ENCODE data around the gene RANBP1.

Gene RANBP1

DNA sequence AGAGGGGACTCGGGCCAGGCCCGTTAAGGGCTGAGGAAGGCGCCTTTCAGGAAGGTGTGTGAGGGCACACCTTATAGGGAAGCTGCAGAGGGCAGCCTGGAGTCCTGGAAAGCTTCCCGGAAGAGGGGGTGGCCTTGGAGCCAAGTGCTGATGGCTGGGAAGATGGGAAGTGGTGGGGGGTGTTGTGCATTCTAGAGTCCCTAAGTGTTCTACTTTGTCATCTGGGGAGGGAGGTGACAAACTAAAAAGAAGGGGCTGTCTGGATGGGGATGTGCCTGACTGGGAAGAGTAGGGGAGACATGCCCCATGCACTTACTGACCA lies 22.5 kb downstream of the RANBP1 start:
- no peak for DNase-seq (ENCODE audit: low spot score)

DNA sequence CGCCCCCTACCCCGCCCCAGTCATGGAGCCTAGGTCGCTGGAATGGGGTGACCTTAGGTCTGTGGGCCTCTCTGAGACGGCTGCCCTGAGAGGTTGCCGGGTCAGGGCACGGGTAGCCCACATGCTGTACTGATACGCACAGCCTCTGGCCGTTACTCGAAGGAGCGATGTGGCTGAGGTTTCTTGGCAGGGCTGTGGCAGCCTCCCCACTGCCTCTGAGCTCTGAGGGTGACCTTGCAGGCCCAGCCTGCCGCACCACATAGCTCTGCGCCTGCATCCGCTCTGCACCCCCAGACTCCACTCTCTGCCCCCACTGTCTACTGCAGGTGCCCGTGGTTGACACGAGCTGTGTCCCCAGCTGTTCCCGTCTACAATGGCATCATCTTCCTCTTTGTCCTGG lies 23.0 kb downstream of the RANBP1 start:
- DNase-seq (ENCODE audit: low spot score): no peak

DNA sequence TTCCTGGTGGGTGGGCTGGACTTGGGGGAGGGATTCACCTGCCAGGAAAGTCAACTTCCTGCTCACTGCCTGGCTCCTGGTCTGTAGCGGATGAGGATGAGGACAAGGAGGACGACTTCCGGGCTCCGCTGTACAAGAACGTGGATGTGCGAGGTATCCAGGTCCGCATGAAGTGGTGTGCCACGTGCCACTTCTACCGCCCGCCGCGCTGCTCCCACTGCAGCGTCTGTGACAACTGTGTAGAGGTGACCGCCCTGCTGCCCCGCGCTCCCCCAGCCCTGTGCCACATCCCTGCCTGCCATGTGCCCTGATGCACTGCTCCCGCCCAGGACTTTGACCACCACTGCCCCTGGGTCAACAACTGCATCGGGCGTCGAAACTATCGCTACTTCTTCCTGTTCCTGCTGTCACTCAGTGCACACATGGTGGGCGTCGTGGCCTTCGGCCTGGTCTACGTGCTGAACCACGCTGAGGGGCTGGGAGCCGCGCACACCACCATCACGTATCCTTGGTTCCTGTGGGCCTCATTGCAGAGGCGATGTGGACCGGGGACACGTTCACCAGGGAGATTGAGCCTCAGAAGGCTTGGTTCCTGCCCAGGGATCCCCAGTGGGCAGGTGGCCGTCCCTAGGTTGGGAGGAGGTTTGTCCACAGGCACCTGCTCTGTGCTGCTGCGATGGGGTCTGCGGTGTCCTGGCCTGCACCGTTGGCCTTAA lies 23.6 kb downstream of the RANBP1 start:
- no peak for DNase-seq (ENCODE audit: low spot score)

DNA sequence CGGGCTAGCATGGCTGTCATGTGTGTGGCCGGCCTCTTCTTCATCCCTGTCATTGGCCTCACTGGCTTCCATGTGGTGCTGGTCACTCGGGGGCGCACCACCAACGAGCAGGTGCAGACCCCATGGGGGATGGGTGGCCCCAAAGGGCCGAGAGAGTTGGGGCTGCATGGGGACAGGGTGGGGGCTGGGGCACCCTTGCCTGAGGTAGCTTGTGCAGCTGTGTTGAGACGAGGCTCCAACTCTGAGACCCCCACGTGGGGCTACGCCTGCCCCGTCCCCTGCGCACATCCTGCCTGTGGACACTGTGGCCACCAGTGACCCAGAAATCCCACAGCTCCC lies 24.2 kb downstream of the RANBP1 start:
- DNase-seq (ENCODE audit: low spot score): no peak

DNA sequence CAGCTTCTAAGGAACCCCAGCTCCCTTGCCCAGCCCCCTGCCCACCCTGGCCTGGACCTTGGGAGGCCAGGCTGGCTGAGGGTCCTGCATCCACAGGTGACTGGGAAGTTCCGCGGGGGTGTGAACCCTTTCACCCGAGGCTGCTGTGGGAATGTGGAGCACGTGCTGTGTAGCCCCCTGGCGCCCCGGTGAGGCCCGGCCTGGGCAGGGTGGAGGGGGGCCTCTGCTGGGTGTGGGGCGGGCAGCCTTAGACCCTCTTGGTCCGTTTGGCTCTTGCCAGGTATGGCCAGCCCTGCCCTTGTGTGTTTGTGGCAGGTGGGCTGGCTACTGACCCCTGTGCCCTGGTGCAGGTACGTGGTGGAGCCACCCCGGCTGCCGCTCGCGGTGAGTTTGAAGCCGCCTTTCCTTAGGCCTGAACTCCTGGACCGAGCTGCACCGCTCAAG lies 24.6 kb downstream of the RANBP1 start:
- DNase-seq (ENCODE audit: low spot score): no peak

DNA sequence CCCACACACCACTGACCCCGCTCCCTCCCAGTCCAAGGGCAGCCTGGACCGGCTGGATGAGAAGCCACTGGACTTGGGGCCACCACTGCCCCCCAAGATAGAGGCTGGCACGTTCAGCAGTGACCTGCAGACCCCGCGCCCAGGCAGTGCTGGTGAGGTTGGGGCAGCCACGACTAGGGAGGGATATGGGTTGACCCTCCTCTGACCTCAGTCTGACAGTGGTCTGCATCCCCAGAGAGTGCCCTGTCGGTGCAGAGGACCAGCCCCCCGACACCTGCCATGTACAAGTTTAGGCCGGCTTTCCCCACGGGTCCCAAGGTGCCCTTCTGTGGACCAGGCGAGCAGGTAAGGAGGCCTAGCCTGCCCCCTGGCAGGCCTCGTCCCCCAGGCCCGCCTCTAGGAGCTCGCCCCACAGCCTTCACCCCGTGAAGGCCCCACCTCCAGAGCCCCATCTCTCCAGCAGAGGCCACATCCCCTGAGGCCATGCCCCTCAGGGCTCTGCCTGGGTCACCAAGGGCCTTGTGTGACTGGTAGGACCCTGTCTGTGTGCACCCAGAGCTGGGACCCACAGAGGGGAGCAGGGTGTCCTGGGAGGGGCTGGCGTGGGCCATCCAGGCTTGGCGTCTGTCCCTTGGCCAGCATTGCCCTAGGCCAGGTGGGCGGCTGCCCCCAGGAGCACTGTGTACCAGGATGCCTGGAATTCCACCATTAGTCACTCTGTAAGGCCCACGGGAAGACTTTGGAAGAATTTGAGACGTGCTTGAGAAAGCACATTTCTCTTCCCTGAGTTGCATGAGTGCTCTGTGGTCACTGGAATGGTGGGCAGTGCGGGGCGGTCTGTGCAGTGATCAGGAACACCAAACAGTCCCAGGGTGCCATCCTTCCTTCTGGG lies 25.5 kb downstream of the RANBP1 start:
- DNase-seq (ENCODE audit: low spot score): no peak

DNA sequence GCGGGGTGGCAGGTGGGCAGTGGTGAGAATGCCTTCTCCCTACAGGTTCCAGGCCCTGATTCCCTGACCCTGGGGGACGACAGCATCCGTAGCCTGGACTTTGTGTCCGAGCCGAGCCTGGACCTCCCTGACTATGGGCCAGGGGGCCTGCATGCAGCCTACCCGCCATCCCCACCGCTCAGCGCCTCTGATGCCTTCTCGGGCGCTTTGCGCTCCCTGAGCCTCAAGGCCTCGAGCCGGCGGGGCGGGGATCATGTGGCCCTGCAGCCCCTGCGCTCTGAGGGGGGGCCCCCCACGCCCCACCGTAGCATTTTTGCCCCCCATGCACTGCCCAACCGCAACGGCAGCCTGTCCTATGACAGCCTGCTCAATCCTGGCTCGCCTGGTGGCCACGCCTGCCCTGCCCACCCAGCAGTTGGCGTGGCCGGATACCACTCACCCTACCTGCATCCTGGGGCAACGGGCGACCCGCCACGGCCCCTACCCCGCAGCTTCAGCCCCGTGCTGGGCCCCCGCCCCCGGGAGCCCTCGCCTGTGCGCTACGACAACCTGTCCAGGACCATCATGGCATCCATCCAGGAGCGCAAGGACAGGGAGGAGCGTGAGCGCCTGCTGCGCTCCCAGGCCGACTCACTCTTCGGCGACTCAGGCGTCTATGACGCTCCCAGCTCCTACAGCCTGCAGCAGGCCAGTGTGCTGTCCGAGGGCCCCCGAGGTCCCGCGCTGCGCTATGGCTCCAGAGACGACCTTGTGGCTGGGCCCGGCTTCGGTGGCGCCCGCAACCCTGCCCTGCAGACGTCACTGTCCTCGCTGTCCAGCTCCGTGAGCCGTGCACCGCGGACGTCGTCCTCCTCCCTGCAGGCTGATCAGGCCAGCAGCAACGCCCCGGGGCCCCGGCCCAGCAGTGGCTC lies 27.1 kb downstream of the RANBP1 start:
- DNase-seq (ENCODE audit: low spot score): no peak

DNA sequence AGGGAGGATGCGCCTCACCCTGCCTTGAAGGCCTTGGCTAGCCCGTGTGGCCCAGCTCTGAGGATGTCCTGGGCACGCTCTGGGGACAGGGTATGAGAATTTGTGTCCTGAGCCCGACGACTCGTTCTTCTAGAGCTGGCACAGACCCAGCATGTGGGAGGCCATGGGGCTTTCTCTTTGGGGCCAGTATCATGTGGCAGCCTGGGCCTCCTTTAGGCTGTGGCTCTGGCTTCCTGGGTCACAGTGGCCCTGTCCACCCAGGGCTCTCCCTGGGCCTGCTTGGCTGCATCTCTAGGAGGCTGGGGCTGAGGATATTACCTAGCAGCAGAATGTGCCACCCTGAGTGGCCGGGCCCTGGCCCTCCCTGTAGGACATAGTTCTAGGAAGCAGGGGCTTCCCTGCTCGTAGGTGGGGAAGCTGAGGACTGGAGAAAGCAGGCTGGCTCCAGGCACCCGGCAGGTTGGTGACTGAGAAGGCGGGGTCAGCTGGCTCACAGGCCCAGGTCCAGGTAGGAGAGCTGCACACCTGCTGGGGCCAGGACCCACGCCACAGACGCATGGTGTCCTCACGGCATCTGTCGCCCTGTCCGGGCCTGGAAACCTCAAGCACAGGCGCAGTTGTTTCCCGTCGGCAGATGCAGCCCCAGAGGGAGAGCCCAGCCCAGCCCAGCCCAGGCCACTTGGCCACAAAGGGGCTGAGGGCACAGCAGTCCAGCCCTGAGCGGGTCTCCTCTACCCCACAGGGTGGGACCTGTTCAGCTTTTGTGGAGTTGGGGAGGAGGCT lies 28.2 kb downstream of the RANBP1 start:
- DNase-seq (ENCODE audit: low spot score): no peak

DNA sequence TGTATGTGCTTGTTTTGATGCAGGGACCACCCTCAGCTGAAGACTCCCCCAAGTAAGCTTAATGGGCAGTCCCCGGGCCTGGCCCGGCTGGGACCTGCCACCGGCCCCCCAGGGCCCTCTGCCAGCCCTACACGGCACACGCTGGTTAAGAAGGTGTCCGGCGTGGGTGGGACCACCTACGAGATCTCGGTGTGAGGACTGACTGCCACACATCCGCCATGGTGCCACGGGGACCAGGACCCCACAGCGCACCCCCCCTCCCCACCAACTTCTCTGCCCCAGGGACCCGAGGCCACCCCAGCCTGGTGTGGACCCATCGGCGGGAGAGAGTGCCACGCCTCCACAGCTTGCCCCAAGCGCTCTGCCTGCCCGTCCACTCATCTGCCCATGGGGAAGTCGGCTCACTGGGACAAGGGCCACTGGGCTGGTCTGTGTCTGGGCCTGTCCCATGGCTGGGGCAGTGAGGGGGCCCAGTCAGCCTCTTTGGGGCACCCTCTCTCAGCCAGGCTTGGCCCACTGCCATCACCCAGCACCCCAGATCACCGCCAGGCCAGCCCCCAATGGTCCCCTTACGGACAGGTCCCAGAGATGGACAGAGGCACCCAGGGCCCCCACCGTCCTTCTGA lies 29.4 kb downstream of the RANBP1 start:
- DNase-seq (ENCODE audit: low spot score): no peak

DNA sequence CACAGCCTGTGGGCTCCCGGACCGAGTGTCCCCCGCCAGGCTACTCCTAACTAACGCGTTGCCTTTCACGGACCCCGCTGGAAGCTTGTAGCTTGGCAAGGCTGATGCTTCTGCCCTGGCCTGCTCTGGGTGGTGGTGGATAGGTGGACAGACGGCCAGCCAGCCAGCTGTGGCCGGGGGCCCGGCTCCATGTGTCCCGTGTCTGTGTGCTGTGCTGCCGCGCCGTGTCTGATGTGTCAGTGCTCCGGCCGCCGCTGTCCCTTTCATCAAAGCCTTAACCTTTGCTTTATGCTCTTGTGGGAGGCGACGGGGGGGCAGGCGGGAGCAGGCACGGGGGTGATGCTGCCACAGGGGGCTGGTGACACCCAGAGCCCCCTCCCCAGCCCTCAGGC lies 29.9 kb downstream of the RANBP1 start:
- DNase-seq (ENCODE audit: low spot score): no peak

DNA sequence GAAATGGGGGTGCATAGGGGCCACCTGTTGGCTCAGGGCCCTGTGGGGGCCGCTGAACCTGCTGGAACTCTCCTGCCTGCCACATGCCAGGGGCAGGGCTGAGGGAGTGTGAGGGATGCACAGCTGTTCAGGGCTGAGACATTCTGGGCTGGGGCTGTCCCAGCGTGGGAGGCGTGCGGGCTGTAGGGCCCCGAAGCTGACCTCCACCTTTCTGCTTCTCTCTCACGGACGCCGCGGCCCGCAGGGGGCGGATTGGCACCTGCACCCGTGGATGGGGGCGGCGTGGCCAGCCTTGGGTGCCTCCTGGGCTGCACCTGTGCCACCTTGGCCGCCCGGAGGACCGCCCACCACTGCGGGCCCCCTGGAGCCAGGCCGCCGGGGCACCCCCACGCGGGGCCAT lies 30.9 kb downstream of the RANBP1 start:
- DNase-seq (ENCODE audit: low spot score): no peak

DNA sequence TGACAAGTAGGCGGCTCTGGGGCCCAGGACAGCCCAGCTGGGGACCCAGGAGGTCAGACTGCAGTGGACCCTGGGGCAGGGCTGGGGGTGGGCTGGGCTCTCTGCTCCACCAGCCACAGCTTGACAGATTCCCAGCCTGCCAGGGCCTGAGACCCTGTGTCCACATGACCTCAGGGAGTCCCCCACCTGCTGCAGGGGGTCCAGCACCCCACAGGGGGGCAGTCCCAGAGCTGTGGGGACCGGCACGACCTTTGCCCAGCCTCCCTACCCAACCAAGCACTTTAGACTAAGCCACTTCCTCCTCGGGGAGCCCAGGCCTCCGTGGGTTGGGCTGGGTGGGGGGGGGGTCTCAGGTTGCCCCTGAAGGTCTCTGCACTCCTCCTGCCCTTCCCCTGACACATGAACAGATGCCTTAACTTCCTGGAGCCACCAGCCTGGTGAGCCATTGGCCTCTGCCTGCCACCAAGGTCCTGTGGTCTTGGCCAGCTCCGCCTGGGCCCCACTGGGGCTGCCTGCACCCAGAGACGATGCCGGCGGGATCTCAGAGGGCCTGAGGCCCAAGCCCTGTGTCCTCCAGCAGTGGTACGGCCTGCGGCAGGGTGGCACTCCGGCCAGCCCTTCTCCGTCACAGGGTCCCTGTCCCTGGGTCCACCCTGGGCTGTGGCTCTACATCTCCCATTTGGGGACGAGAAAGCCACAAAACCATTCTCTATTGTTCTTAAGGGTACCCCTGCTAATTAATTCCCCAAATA lies 31.5 kb downstream of the RANBP1 start:
- DNase-seq (ENCODE audit: low spot score): no peak

DNA sequence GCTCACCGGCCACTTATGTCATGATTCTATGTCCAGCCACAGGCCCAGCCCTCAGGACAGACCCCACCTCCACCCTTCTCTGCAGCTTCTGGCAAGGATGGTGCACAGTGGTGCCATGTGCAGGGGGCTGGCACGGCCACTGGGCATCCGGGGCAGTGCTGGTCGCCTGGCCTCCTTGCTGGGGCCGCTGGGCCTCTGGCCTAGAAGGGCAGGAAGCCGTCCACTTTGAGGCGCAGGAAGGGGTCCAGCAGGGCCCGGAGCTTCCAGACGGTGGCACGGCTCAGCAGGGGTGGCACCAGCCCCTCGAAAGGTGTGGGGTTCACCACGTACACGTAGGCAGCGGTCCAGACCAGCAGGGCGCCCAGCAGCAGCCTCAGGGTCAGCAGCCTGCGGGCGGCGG lies 32.5 kb downstream of the RANBP1 start:
- no peak for DNase-seq (ENCODE audit: low spot score)

DNA sequence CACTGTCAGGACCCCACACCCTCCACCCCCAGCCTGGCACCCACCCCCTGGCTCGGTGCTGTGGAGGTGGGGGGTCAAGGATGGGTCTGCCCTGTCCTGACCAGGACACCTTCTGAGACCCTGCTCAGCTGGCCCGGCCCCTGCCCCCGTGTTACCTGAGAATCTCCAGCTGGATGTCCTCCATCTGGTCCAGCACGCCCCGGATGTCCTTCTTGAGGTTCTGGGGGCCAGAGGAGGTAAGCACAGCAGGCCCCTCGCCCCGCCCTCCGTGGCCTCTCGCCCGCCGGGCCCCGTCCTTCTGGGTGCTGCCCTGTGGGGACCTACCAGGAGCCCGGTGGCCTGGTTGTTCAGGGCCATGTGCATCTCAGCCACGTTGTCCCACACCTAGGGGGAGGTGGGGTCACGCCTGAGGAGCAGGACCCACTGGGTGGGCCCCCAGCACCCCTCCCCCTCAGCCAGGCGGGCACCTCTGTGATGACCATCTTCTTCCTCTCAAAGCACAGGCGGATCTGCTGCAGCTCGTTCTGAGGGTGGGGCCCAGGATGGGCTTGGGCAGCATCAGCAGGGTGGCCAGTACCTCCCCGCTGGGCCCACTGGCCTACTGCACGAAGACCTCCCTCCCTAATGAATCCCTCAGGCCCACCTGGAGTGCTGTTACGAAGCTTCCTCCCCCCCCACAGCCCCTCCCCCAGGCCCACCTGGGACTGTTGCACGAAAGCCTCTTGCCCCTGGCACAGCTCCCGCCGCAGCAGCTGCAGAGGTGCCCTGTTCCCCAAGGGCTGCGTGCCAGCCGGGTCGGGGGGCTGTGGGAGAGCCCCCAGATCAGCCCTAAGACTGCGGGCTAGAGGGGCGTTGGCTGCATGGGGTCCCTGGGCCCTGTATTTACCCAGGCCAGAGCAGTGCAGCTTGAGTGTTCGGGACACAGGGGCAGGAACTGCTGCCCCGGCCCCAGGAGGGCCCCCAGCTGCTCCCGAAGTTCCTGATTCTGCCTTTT lies 33.6 kb downstream of the RANBP1 start:
- DNase-seq (ENCODE audit: low spot score): no peak

DNA sequence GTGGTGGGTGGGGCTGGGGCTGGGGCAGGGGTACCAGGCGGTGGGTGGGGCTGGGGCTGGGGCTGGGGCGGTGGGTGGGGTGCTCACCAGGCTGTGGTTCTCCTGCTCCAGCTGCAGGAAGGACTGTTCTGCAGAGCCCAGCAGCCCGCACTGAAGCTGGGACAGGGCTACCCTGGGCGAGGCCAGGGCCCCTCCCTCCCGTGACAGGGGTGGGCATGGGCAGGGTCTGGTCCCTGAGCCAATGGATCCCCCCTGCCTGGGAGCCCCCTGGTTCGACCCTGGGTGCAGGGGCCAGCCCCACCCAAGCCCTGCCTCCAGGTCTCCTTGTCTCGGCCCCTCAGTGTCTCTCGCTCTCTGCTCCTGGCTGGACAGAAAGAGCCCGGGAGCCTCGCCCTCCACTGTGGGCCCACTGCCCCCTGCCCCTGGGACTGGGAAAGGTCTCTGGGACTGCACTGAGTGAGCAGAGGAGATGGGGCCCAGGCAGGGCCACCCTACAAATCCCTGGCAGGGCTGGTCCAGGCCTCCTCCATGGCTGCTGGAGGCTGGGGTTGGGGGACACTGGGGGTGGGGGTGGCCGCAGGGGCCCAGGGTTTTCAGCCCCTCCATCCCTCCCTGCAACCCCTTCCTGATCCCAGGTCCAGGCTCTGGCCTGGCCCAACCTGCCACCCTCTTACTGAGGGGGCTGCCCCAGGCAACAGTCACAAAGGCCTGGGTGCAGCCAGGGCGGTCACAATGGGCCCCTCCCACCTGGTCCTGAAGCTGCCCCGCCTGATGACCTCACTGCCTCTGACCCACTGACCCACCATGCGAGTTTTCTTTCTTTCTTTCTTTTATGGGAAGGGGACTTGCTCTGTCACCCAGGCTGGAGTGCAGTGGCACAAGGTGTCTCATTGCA lies 34.7 kb downstream of the RANBP1 start, which contains the start of gene CCDC188:
CCDC188 (minus strand) TSS at position 675 of the 895 bp plus-strand sequence; CDS start at position 606, 69 bp downstream.
- DNase-seq (ENCODE audit: low spot score): no peak

DNA sequence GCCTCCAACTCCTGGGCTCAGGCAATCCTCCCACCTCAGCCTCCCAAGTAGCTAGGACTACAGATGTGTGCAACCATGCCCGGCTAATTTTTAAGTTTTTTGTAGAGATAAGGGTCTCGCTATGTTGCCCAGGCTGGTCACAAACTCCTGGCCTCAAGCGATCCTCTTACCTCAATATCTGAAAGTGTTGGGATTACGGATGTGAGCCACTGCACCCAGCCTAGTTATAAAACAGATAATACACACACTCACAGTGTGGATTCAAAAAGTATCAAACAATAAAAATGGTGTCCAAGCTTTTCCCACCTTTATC lies 35.3 kb downstream of the RANBP1 start:
- no peak for DNase-seq (ENCODE audit: low spot score)

DNA sequence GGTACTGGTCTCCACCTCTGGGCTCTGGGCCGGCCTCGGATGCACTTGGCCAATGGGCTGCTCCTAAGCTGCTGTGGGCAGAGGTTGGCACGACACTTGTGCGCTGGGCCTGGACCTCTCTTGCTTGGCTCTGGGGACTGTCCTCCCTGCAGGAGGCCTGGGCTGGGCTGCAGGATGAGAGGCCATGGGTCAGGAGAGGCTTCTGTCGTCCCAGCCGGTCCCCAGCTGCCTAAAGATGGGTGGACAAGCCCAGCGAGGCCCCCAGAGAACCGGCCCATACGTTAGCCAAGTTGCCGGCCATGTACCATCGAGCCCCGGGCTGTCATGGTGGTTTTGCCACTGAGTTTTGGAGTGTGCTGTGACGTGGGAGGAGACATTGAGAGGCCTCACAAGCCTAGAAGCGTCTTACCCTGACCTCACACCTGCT lies 36.6 kb downstream of the RANBP1 start:
- no peak for DNase-seq (ENCODE audit: low spot score)

DNA sequence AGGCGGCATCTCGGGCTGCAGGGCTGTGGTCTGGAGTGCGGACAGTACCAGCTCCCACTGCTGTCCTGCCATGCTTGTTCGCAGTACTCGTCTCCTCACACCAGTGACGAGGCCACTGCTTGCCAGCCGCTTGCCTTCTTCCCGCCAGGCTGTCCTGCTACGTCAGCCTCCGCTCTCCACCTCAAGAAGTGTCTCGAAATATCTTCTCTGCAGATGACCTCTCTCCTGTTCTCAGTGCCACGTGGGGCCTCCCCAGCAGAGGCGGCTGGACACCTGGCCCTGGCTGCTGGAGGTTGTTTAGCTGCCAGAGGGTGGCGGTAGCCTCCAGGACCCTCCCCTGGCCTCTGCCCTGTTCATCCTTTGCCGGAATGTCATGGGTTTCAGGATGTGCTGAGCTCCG lies 38.0 kb downstream of the RANBP1 start:
- DNase-seq (ENCODE audit: low spot score): no peak
